Measurements from ENCODE around the gene RESF1. TPM values are rescaled to one million over a fixed set of nuclear protein-coding genes. Genes with fewer than 3 reads are reported as not detected.

RESF1 gene
- total RNA-seq, 1 experiment from 2014 or later, result 172 TPM

GRCh38 chr12:31915446-31915845, 43.8 kb upstream of the RESF1 start:
- Histone ChIP-seq H3K18ac (ENCODE audit: insufficient read length, low read depth, low read length) (no peak overlapping the region), H4K8ac (replicated peaks; ENCODE audit: insufficient read length, low read depth, low read length) (no peak overlapping the region), H3K14ac (ENCODE audit: insufficient read depth, low read length) (no peak overlapping the region), H3K79me1 (ENCODE audit: insufficient read depth, low read depth, low read length, poor library complexity, severe bottlenecking) (no peaks in the 10 kb centered on the region), H4K5ac (ENCODE audit: insufficient read length, low read depth, low read length) (no peak overlapping the region), H2BK5ac (ENCODE audit: insufficient read length, low read length) (no peak overlapping the region), H2AK5ac (ENCODE audit: insufficient read length, low read length) (no peak overlapping the region), H3K79me2 (ENCODE audit: insufficient read depth, low read length) (no peaks in the 10 kb centered on the region), H2AFZ (ENCODE audit: low read length) (no peak overlapping the region), H2BK20ac (ENCODE audit: low read depth, low read length, poor library complexity, severe bottlenecking) (no peak overlapping the region), H2BK12ac (ENCODE audit: insufficient read length, low read depth, low read length) (no peak overlapping the region), H2BK15ac (ENCODE audit: low read depth, low read length) (no peak overlapping the region), H3K27me3 (ENCODE audit: insufficient read depth, low read length) (no peaks in the 10 kb centered on the region), H3K23ac (ENCODE audit: insufficient read length, low read depth, low read length) (no peak overlapping the region), H3K9me3 (ENCODE audit: control insufficient read depth, low read depth, low read length) (no peaks in the 10 kb centered on the region), H4K20me1 (ENCODE audit: control insufficient read depth, insufficient read depth, insufficient read length) (no peaks in the 10 kb centered on the region), H3K23me2 (ENCODE audit: insufficient read length, low read depth, low read length, poor library complexity, severe bottlenecking) (no peaks in the 10 kb centered on the region), H3K56ac (ENCODE audit: insufficient read length, low read depth, low read length) (no peak overlapping the region), H3K4ac (ENCODE audit: low read depth, low read length) (no peak overlapping the region), H2BK120ac (ENCODE audit: low read depth, low read length, poor library complexity, severe bottlenecking) (no peak overlapping the region), H3K4me2 (ENCODE audit: insufficient read depth, insufficient read length, low read length) (no peak overlapping the region), H3K27ac (ENCODE audit: insufficient read length, low read depth, low read length) (no peak overlapping the region), H4K91ac (ENCODE audit: insufficient read length, low read depth, low read length) (no peak overlapping the region), H3K4me1 (ENCODE audit: insufficient read depth, low read length) (no peaks in the 10 kb centered on the region), H3T11ph (ENCODE audit: low read length) (no peak overlapping the region), H3K9ac (ENCODE audit: extremely low read depth, insufficient read length, low read length) (no peak overlapping the region)
- H3K9me3 Mint-ChIP-seq, result peaks cover 22 to 33% of the 10 kb centered on the region in 2 experiments
- no peak overlapping the region; a peak in 1 of 5 replicates for H3K4me3 Mint-ChIP-seq
- peaks cover 5 to 6% of the 10 kb centered on the region in 2 experiments for H3K4me1 Mint-ChIP-seq
- H3K27ac Mint-ChIP-seq, result no peak overlapping the region
- peaks cover 10 to 26% (median 15%) of the 10 kb centered on the region in 3 experiments for H3K36me3 Mint-ChIP-seq (ENCODE audit: insufficient read depth in 1 of 3, low read depth in 3 of 3)
- TF ChIP-seq CTCF (conservative IDR thresholded peaks at IDR 0.05), result no peak
- WGBS (ENCODE audit: extremely low coverage, insufficient read length, low lambda C conversion rate), result no CpG with 5 or more reads among the region's 3 CpGs
- DNase-seq, result no peak
- no peaks in the 10 kb centered on the region for H3K27me3 Mint-ChIP-seq (ENCODE audit: low read depth)
